Kidney (tissue), 14 donors: ENCODE data around the gene DTX3. TPM values are rescaled to one million over a fixed set of nuclear protein-coding genes. Genes with fewer than 3 reads are reported as not detected.

Experiments
- DNase-seq, 5 donors: peaks; one replicate each; pipeline ENCODE4 v3.0.0-alpha.2; 2013 to 2020
- FAIRE-seq: peaks from 2 replicates; lab custom pipeline; 2012; peaks lifted over from hg19 to GRCh38; lab: Jason Lieb, UNC
- H3K27ac ChIP-seq, 2 donors: one replicate each; pipeline ENCODE4 v1.7.0; 2013; ENCODE audit warnings: low read depth in 2 of 2, low read length in 2 of 2, inconsistent platforms in 1 of 2
- H3K27me3 ChIP-seq: one replicate; pipeline ENCODE4 v1.7.1; 2013; ENCODE audit warnings: low read length, inconsistent platforms; ENCODE audit not compliant: control insufficient read depth, insufficient read depth
- H3K36me3 ChIP-seq, 3 donors: one replicate each; pipeline versions ENCODE4 v1.7.0 to v1.7.1; 2013; ENCODE audit warnings: low read length in 3 of 3, control low read depth in 1 of 3, inconsistent platforms in 1 of 3; ENCODE audit not compliant: insufficient read depth in 3 of 3, control insufficient read depth in 2 of 3
- H3K4me1 ChIP-seq, 3 donors: one replicate each; pipeline versions ENCODE4 v1.7.0 to v1.7.1; 2013; ENCODE audit warnings: low read length in 3 of 3, inconsistent platforms in 1 of 3, low read depth in 1 of 3; ENCODE audit not compliant: control insufficient read depth in 2 of 3, insufficient read depth in 2 of 3
- H3K4me3 ChIP-seq, 3 donors: one replicate each; pipeline versions ENCODE4 v1.7.0 to v1.8.1; 2013; ENCODE audit warnings: low read length in 3 of 3, control low read depth in 1 of 3, inconsistent platforms in 1 of 3
- H3K9ac ChIP-seq, 3 donors: one replicate each; pipeline versions ENCODE4 v1.7.0 to v1.7.1; 2013; ENCODE audit warnings: low read length in 3 of 3, control low read depth in 1 of 3, inconsistent platforms in 1 of 3
- H3K9me3 ChIP-seq, 3 donors: one replicate each; pipeline versions ENCODE4 v1.7.0 to v1.7.1; 2013; ENCODE audit warnings: low read length in 3 of 3, control low read depth in 1 of 3, inconsistent platforms in 1 of 3; ENCODE audit not compliant: control insufficient read depth in 2 of 3, insufficient read depth in 1 of 3
- intact Hi-C: fragments of 100-400 bp; cut with DNase I; formaldehyde crosslinking; loops from one replicate; pipeline ENCODE4 v1.11.1; 2022
- polyA plus RNA-seq: library from polyadenylated mRNA; stranded (reverse); fragments of 350-450 nt; fragmentation: Illumina TruSeq; extraction: RNeasy Lipid Tissue Mini Kit (QIAGEN cat#74804); gene quantifications from one replicate; pipeline ENCODE4 v1.2.3, GENCODE V29; 2014; ENCODE audit warnings: low read depth, low replicate concordance; ENCODE audit not compliant: insufficient read depth
- total RNA-seq: library from RNA; stranded (reverse); fragmentation: NEBNext Ultra II Directional; extraction: Animal tissue kit (Norgen Biotek cat#: 25700); gene quantifications from one replicate; pipeline ENCODE4 v1.2.1, GENCODE V29; 2021
- TF ChIP-seq, protein P1 (sequence below): IDR thresholded peaks from 3 replicates; pipeline ENCODE4 v1.5.1; 2012; ENCODE audit warnings: mild to moderate bottlenecking, moderate library complexity, borderline replicate concordance; ENCODE audit not compliant: insufficient read depth; ENCODE audit errors: extremely low read depth
- donor health status: control.
- donor health status: control.
- donor health status: control.
- donor health status: control.
- donor health status: control.
- donor health status: DM: yes; HTN: yes; CAD: no.
- donor health status: Normal renal cell carcinoma (clear cell type).

DTX3 gene
- total and polyA plus RNA-seq, 2 donors from 2014 or later = 34.5 to 41.2 TPM

DNA sequence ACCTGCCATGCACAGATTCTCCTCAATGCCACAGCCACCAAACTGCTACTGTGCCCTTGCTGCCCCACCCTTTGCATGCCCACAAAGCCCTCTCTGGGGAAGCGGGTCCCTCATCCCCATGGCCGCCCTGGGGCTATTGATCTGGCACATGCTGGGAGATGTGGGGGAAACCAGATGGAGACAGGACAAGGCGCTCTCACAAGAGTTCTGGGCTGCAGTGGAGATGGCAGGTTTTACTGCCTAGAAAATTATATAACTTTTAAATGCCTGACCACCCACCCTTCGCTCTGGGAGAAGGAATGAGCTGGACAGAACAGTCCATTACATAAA, 24.2 kb upstream of the DTX3 start:
- intact Hi-C loops = loop anchor here (5.0 kb wide), 1 partner anchor 42 kb away; no protein-coding TSS in a partner anchor
- Histone ChIP-seq H3K4me1 (no peaks in the 10 kb centered on the region), H3K27ac (no peak overlapping the region), H3K4me3 (no peak overlapping the region), H3K36me3 (no peaks in the 10 kb centered on the region), H3K9me3 (no peaks in the 10 kb centered on the region), H3K27me3 (no peaks in the 10 kb centered on the region), H3K9ac (no peak overlapping the region)
- TF ChIP-seq, protein P1, sequence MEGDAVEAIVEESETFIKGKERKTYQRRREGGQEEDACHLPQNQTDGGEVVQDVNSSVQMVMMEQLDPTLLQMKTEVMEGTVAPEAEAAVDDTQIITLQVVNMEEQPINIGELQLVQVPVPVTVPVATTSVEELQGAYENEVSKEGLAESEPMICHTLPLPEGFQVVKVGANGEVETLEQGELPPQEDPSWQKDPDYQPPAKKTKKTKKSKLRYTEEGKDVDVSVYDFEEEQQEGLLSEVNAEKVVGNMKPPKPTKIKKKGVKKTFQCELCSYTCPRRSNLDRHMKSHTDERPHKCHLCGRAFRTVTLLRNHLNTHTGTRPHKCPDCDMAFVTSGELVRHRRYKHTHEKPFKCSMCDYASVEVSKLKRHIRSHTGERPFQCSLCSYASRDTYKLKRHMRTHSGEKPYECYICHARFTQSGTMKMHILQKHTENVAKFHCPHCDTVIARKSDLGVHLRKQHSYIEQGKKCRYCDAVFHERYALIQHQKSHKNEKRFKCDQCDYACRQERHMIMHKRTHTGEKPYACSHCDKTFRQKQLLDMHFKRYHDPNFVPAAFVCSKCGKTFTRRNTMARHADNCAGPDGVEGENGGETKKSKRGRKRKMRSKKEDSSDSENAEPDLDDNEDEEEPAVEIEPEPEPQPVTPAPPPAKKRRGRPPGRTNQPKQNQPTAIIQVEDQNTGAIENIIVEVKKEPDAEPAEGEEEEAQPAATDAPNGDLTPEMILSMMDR = no peak
- no peak for FAIRE-seq
- DNase-seq = no peak

DNA sequence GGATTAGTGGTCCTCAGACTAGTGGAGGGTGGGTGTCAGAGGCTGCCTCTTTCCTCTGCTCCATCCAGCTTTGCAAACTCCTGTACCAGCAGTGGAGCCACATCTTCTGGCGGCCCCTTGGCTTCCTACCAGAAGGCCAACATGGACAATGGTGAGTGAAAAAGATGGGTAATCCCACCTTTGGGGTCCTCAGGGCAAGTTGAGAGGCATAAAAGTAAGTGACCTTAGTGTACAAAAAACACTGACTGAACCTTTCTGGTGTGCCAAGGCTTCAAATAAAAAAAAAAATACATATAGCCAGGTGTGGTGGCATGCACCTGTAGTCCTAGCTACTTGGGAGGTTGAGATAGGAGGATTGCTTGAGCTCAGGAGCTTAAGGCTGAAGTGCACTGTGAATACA, 22.8 kb upstream of the DTX3 start:
- no peaks in the 10 kb centered on the region for H3K36me3 ChIP-seq
- DNase-seq (no peak), FAIRE-seq (no peak)
- H3K27me3 ChIP-seq = no peaks in the 10 kb centered on the region
- no peak overlapping the region for H3K27ac ChIP-seq
- H3K9me3 ChIP-seq = no peaks in the 10 kb centered on the region
- no peaks in the 10 kb centered on the region for H3K4me1 ChIP-seq
- intact Hi-C loops = loop anchor here (5.0 kb wide), 1 partner anchor 40 kb away; no protein-coding TSS in a partner anchor
- TF ChIP-seq, protein P1 = no peak
- no peak overlapping the region for H3K9ac ChIP-seq
- no peak overlapping the region for H3K4me3 ChIP-seq

DNA sequence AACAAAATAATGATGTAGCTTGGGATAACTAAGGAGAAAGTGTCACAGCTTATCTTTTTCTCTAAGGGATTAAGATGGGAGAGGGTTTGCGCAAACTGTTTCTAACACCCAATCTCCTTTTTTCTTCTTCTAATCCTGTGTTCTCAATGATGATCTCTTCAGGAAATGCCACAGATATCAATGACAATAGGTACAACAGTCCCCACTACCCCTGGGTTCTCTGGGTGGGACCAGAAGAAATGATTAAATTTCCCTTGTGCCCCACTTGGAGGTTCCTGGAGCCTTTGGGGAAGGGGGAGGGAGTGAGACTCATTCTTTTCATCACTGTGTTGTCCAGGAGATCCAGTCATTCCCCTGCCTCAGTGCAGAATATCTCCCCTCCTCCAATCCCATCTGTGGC, 22.2 kb upstream of the DTX3 start:
- H3K27ac ChIP-seq = no peak overlapping the region
- no peaks in the 10 kb centered on the region for H3K4me1 ChIP-seq
- FAIRE-seq (no peak), DNase-seq (no peak)
- H3K27me3 ChIP-seq = no peaks in the 10 kb centered on the region
- intact Hi-C loops = loop anchor here (5.0 kb wide), 1 partner anchor 40 kb away; no protein-coding TSS in a partner anchor
- TF ChIP-seq, protein P1 = no peak
- H3K9ac ChIP-seq = no peak overlapping the region
- H3K36me3 ChIP-seq = no peaks in the 10 kb centered on the region
- no peak overlapping the region for H3K4me3 ChIP-seq
- H3K9me3 ChIP-seq = no peaks in the 10 kb centered on the region
